RWPE1 (cell line): Measurements from ENCODE around the gene TNFRSF17.
A peak's percentile ranks its signal among the peaks of the same experiment; 100 is the strongest.

Experiments used
- CTCF ChIA-PET: fragments of 350-600 bp; sonication (Branson Sonifier 250); formaldehyde crosslinking; extraction: SDS; loops from one replicate; lab custom pipeline; 2021; lab: Yijun Ruan, JAX
- POLR2A ChIA-PET: fragments of 400-600 bp; formaldehyde crosslinking; extraction: SDS; loops from one replicate; lab custom pipeline; 2020; ENCODE audit warnings: antibody characterized with exemption; ENCODE audit not compliant: low non-redundant PET; lab: Yijun Ruan, JAX
- DNase-seq: peaks from one replicate; pipeline ENCODE4 v3.0.0; 2012; ENCODE audit warnings: low spot score
- H3K27ac ChIP-seq: fragments of 450-650 bp; 2 replicates; pipeline ENCODE4 v1.5.1; 2017
- TF ChIP-seq, protein P1 (sequence below): fragments of 450-650 bp; conservative IDR thresholded peaks from 2 replicates; pipeline ENCODE4 v1.5.1; 2017; ENCODE audit warnings: low read depth, mild to moderate bottlenecking

Gene TNFRSF17

GRCh38 chr16:12006637-12007036 lies 41.6 kb downstream of the TNFRSF17 start:
- TF ChIP-seq, protein P1, sequence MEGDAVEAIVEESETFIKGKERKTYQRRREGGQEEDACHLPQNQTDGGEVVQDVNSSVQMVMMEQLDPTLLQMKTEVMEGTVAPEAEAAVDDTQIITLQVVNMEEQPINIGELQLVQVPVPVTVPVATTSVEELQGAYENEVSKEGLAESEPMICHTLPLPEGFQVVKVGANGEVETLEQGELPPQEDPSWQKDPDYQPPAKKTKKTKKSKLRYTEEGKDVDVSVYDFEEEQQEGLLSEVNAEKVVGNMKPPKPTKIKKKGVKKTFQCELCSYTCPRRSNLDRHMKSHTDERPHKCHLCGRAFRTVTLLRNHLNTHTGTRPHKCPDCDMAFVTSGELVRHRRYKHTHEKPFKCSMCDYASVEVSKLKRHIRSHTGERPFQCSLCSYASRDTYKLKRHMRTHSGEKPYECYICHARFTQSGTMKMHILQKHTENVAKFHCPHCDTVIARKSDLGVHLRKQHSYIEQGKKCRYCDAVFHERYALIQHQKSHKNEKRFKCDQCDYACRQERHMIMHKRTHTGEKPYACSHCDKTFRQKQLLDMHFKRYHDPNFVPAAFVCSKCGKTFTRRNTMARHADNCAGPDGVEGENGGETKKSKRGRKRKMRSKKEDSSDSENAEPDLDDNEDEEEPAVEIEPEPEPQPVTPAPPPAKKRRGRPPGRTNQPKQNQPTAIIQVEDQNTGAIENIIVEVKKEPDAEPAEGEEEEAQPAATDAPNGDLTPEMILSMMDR, result no peak
- DNase-seq, result no peak
- H3K27ac ChIP-seq, result no peak overlapping the region
- POLR2A ChIA-PET, result no interaction called here
- CTCF ChIA-PET, result no interaction called here

DNA sequence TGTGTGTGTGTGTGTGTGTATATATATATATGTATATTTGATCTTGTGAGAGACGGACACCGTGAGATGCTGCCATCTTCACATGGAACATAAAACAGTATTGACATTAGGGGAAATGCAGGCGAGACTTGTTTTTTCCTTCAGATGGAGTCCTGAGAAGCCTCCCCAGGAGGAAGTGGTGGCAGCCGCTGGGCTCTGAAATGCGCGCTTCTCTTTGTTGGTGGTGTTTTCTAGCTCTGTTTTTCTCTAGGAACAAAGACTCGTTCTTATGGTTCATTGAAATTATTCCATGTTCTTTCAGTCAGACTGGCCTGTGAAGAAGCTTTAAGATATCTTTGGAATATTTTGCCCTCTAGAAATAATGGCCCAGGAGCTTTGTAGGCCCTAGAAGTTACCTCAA lies 44.5 kb downstream of the TNFRSF17 start:
- H3K27ac ChIP-seq, result no peak overlapping the region
- TF ChIP-seq, protein P1, result no peak
- no peak for DNase-seq
- ChIA-PET POLR2A (no interaction called here), CTCF (interaction anchor here (1.0 kb wide), 1 partner anchor 31 kb away, joined by 3 read pairs; no protein-coding TSS in a partner anchor)

GRCh38 chr16:12009922-12010321 lies 44.9 kb downstream of the TNFRSF17 start:
- no peak overlapping the region for H3K27ac ChIP-seq
- TF ChIP-seq, protein P1, result no peak
- ChIA-PET POLR2A (no interaction called here), CTCF (interaction anchor here (1.0 kb wide), 1 partner anchor 32 kb away, joined by 3 read pairs; no protein-coding TSS in a partner anchor)
- DNase-seq, result no peak

DNA sequence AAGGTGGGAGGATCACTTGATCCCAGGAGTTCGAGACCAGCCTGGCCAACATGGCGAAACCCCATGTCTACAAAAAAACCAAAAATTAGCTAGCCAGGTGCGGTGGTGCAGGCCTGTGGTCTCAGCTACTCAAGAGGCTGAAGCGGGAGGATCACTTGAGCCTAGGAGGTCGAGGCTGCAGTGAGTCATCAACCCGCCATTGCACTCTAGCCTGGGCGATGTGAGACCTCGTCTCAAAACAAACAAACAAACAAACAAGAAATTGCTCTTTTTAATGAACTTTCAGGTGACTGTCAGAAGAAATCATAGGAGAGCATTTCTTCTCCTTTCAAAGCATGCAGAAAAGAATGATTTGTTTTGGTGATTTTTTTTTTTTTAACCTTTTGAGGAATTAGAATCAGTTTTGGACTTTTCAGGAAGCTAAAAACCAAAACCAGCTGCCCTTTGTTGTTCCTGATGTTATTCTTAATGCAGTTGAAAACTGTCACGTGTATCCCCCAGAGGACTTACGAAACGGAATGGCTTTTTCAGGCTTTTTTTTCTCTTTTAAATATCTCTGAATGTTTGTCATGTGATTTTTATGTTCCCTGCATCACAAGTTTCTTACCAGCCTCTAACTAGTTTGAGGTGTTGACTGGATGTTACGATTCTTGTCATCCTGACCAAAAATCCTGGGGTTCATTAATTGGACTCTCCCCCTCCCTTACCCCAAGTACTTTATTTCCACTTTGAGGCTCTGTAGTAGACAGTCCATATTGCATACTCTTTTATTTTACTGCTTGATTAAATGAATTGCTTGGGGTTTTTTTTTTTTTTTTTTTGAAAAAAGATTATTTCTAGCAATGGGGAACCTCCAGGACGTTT lies 45.6 kb downstream of the TNFRSF17 start:
- no peak for DNase-seq
- CTCF ChIA-PET, result interaction anchor here (0.5 to 1.0 kb wide), 2 partner anchors 32 to 444 kb away, joined by 3 to 4 read pairs; no protein-coding TSS in a partner anchor
- TF ChIP-seq, protein P1, result no peak
- POLR2A ChIA-PET, result no interaction called here
- no peak overlapping the region for H3K27ac ChIP-seq

DNA sequence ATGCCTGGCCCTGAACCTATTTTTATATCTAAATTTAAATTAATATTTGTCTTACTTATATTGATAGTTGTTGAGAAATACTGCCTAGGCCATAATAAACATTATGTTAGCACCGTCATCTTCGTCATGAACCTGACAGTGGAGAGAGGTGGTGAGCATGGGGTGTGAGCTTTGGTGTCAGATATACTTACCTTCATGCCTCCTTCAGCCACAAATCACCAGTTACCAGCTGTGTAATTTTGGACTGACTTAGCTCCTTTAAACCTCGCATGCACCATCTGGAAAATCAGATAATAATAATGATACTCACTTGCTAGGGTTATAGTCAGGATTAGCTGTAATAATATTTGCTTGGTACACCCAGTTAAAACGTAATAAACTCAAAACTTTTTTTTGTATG lies 46.6 kb downstream of the TNFRSF17 start:
- CTCF ChIA-PET, result interaction anchor here (0.5 kb wide), 1 partner anchor 11 kb away, joined by 3 read pairs; no protein-coding TSS in a partner anchor
- no peak overlapping the region for H3K27ac ChIP-seq
- no peak for DNase-seq
- TF ChIP-seq, protein P1, result no peak
- POLR2A ChIA-PET, result no interaction called here

- H3K27ac ChIP-seq, result peak overlapping the region; percentile 66
- TF ChIP-seq, protein P1, result no peak
- DNase-seq, result no peak
- CTCF ChIA-PET, result no interaction called here
- POLR2A ChIA-PET, result no interaction called here
Observed at GRCh38 chr16:12016291-12016947, 51.4 kb downstream of the TNFRSF17 start.
